Measurements from ENCODE around the gene RPAP3.

RPAP3 gene

GRCh38 chr12:47705566-47706425 is at the start of gene RPAP3:
RPAP3 (minus strand) TSS chr12:47706030; CDS start chr12:47702840, 3,190 bp downstream.
- peak; percentile 84 to 89 for DNase-seq

DNA sequence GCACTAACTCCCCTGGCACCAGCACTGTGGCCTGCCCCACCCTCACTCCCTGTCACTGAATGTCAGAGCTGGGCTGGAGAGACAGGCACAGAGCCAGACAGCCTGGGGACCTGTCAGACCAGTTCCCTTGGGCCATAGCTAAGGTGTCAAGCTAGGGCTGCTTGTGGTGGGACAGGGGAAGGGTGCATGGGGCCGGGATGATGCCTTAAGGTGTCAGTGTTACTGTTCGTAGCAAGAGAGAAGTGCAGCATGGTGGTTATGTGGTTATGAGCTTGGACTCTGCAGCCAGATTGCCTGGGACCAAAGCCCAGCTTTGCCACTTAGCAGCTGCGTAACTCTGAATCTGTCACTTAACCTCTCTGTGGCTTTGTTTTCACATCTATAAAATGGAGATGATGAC is 49.1 kb upstream of the RPAP3 start:
- no peak for DNase-seq

DNA sequence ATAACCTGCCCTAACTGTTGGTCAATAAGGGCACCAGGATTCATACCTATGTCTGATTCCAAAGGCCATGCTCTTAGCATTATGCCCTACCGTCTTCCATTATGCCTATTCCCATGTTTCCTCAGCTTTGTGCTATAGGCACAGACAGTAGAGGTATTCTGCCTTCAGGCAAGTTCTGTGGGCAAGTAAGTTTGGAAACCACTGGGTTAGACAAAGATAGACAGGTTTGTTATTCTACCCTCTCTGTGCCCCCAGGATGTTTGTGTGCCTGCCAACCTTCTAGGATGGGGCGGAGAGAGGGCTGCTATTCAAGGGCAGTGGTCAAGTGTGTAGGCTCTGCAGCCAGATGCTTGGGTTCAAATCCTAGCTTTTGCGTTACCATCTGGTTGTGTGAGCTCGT is 48.3 kb upstream of the RPAP3 start:
- DNase-seq: no peak

- DNase-seq: no peak
Observed at GRCh38 chr12:47753021-47754001, 47.5 kb upstream of the RPAP3 start.

DNA sequence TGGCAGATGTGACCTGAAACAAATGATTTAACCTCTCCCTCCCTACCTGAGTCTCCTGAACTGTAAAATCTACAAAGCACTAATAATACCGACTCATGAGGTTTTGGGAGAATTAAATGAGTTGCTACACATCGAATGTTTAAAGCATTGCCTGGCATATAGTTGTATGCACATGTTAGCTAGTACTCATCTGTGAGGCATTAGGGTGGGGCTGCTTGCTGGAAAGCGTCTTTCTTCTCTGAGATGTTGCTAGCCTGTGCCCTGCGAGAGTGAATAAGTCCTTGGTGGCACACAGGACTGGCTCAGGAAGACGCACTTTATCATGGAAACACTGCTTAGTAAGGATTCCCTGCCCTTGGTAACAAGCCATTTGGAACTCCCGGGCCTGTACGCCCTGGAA is 46.7 kb upstream of the RPAP3 start:
- no peak for DNase-seq

GRCh38 chr12:47752121-47752520 is 46.3 kb upstream of the RPAP3 start:
- no peak for DNase-seq

- DNase-seq: no peak
Observed at GRCh38 chr12:47751561-47751960, 45.7 kb upstream of the RPAP3 start.

DNA sequence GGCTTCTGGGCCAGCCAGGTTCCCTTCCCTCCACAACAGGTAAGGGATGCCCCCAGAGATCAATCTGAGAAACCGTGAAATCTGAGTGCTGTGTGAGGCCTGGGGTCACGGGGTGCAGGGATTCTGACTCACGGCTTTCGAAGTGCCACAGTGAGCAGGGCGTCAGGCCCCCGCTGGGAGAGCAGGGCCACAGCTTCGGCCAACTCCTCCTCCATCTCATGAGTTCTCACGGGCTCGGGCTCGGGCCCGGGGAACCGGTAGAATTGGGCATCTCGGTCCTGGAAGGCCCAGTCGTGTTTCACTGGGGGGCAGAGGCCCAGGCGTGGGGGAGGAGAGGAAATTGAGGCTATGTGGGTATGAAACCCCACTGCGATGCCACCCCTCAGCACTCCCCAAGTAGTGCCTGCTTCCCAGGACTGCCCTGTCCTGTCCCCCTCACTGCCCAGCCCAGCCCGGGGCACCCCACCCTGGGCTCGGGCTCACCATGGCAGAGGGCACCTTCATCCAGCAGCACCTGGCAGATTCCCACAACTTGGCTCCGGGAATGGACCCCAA is 45.2 kb upstream of the RPAP3 start:
- no peak for DNase-seq

- no peak for DNase-seq
Observed at GRCh38 chr12:47750229-47750798, 44.5 kb upstream of the RPAP3 start.

GRCh38 chr12:47748899-47749298 is 43.1 kb upstream of the RPAP3 start:
- no peak for DNase-seq

DNA sequence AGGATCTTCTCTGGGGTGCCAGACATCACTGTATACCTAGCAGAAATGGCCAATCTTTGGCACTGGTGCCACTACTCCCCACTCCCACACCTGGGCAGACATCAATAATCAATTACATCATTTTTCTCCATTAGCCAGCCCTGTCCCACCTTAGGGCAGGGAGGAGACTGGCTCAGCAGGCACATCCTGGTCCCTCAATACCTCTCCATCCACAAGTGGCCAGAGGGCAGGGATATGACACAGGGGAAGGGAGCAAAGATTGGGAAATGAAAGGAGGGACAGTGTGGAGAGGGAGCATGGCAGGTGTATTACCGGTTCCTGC is 42.6 kb upstream of the RPAP3 start:
- DNase-seq: no peak

DNA sequence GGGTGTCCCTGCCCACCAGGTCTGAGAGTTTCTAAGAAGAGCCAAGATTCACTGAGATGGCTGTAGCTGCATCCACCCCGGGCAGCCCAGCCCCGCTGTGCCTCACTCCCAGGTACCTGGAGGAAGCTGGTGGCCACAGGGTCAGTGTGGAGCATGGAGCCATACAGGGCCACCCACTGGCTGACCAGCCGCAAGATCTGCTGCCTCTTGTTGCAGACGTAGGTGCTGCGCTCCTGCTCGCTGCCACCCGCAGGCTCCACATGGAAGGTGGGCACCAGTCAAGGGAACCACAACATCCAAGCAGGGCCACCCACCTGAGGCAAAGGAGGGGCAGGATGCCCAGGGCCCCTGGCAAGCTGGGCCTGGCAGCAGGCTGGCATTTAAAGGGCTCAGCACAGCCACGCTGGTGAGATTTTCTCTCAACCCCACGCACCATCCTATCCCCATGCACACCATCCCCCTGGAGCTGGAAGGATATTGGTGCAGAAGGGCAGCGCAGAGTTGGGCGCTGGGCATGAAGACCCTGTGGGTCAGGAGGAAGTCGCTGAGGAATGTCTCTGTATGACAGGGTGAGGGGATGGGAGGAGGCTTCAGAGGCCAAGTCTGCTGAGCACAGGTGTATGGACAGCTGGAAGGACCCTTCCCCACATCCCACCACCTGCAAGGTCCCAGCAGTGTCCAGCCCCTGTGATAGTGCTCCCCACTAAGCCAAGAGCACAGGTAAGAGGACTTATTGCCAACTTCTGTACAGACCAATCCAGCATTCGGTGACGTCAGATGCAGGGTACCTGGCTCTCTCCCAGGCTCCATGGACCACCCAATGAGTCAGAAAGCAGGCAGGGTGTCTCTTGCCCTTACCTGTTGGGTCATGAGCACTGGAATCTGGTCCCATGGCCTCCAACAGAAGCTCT is 42.0 kb upstream of the RPAP3 start:
- DNase-seq: no peak

DNA sequence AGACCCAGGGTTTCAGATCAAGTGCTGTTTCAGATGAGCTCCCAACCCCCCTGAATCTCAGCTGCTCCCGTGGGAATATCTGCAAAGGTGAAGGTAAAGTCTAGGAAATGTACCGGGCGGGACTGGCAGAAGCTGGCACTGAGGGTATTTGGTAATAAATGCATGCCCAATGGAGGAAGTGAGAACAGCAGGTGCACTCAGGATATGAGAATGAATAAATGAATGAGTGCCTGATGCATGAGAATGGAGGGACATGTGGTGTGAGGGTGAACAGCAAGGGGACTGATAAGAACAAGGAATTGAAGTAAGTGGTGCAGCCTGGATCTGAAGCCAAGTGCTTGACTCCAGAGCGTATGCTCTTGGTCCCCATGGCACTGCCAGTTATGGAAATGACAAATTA is 41.3 kb upstream of the RPAP3 start:
- no peak for DNase-seq

- DNase-seq: no peak
Observed at GRCh38 chr12:47746523-47746922, 40.7 kb upstream of the RPAP3 start.

GRCh38 chr12:47746073-47746472 is 40.2 kb upstream of the RPAP3 start:
- no peak for DNase-seq

- DNase-seq: no peak
Observed at GRCh38 chr12:47745485-47746041, 39.7 kb upstream of the RPAP3 start.

DNA sequence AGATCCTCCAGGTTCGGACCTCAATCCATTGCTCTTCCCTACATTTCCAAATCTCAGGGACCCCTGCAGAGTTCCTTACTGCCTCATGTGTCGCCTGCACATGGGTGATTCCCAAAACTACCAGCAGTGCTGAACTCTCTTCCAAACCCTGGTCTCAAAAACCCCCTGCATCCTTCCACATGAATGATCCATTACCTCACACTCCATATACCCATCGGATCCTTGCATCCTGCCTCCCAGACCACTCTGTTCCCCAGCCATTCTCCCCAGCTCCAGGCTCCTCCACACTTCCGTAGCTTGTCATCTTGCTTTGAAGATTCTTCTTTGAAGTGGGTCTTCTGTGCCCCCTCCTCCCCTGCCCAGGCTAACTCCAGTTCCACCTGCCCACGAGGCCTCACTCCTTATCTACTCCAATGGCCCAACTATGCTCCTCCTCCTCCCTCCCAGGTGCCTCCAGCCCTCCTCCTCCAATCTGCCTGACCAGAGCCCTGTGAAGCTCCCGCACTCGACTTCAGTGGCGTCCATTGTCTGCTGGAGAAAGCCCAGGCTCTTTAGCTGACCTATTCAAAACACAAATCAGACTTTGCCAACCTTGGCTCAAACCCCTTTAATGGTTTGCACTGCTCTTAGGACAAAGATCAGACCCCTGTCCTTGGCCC is 39.1 kb upstream of the RPAP3 start:
- no peak for DNase-seq

DNA sequence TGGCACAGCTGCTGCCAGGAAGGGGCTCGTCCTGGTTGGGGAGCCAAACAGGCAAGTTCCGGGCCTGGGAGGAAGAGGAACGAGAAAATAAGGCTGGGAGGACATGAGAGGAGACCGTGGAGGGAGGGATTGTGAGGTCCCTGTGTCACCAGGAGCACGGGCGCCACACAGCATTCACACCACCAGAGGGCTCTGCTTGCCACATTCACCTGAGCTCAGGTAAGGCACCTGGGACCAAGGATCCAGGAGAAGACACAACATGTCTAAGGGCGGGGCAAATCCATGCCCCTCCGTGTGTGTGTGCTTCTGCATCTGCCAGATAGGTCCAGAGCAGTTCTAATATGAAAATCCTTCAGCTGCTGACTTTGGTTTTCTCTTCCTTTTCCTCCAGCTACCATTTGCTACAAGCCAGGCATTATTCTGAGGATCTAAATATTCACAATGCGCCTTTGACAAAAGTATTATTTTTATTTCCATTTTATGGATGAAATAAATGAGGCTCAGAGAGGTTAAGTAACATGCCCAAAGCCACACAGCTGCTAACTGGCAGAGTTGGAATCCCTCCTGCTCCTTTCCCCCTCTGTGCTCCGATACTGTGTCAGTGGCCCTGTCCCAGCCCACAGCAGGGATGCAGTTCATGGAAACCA is 38.3 kb upstream of the RPAP3 start:
- DNase-seq: peak in 1 of 2 experiments; percentile 29

DNA sequence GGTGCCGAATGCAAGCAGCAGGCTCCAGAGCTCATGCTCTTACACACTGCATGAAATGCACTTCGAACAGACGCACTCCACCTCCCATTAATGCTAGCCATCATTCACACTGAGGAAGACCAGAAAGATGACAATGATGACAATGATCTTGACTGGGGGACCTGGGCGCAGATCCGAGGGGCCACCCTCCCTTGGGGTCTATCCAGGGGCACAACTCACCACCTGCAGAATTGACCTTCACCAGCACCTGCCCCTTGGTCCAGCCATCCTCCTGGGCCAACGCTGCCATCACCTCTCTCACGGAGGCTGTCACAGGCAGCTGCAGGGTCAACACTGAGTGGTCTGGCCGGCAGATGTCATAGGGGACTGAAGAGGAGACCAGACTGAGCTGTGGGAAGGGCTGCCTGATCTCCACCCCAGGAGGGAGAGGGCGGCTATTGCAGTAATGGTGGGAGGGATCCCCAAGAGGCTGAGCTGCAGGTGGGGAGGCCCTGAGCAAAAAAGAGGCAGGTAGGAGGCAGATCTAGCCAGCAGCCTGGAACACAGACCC is 37.6 kb upstream of the RPAP3 start:
- DNase-seq: no peak

DNA sequence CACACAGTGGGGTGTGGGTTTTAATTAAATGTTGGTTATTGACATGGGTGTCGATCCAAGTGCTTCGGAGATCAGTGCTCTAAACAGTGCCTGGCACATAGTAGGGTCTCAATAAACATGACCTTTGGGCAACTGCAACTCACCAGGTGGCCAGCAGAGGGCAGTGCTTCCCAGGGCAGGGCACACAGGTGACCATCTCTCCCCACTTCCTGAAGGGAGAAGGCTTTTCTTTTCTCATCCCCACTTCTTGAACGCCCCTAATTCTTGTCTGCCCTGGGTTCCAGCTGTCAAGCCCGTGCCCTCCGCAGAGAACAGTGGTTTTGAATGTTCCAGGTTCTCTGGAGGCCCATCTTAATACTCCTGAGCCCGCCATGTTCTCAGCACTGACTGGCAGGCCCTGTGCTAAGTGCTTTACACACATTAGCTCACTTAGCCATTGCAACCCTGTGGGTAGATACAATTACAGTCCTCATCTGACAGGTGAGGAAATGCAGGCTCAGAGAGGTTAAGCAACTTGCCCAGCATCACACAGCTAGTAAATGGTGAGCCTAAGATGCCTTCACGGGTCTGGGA is 36.5 kb upstream of the RPAP3 start:
- DNase-seq: peak in 1 of 2 experiments; percentile 36

Data from NCI-H524 (cell line).